Muscle of arm (tissue), 12 donors: ENCODE measurements around the gene CASZ1. TPM values are rescaled to one million over a fixed set of nuclear protein-coding genes. Genes with fewer than 3 reads are reported as not detected.

ENCODE experiments used
- DNase-seq: peaks from one replicate; pipeline ENCODE4 v3.0.0-alpha.2; 2013
- polyA plus RNA-seq, 12 donors: library from polyadenylated mRNA; unstranded; fragments of 120-200 nt; gene quantifications; one replicate each; pipeline ENCODE4 v1.2.1, GENCODE V29; 2013; ENCODE audit not compliant: insufficient read length in 12 of 12

Gene CASZ1
- polyA plus RNA-seq, 12 donors = 25.8 to 351 (median 49.7) TPM

DNA sequence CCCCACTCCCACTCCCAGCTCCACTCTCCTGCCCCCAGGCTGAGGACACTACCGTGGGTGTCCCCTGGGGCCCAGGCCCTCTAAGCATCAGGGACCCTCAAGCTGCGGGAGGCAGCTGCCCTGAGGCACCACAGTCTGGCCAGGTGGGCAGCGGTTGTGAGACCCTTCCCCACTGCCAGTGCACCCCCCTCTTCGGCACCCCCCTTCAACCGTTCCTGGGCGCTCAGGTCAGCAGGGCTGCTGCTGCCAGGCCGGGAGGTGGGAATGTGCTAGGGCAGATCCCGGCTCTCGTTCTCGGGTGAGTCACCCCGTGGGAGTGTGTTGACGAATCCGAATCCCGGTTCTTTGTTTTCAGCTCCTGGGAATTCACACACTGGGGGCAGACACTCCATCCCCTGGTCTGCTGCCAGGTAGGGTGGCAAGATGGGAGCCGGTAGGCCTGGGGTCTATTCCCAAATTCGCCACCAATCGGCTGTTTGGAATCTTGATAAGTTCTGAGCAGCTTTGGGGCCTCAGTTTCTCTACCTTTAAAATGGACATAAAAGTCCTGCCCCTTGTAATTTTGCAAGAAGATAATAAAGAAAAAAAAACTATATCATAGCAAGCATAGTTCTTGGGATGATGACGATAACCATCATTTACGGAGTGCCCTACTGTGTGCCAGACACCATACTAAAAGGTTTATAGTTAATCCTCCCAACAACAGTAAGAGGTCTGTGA, 28.5 kb upstream of the CASZ1 start:
- no peak for DNase-seq

GRCh38 chr1:10823000-10823401, 26.6 kb upstream of the CASZ1 start:
- no peak for DNase-seq

- DNase-seq = no peak
Observed at GRCh38 chr1:10821388-10821787, 24.9 kb upstream of the CASZ1 start.

DNA sequence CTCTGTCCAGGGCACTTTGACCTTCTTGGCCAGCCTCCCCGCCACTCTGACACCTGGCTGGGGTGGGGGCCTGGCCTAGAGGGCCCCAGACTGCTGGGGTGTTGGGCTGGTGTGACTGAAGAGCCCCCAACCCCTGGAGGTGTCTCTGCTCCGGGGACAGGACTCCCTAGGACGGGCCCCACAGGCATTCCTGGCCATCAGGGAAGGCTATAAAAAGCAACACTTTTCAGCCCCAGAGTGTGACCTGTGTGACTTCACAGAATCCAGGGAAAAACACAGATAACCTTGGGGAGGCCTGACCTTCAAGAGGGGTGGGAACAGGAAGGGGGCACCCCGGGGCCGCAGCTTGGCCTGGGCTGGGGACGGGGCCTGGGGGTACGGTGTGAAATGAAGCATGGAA, 24.0 kb upstream of the CASZ1 start:
- no peak for DNase-seq

DNA sequence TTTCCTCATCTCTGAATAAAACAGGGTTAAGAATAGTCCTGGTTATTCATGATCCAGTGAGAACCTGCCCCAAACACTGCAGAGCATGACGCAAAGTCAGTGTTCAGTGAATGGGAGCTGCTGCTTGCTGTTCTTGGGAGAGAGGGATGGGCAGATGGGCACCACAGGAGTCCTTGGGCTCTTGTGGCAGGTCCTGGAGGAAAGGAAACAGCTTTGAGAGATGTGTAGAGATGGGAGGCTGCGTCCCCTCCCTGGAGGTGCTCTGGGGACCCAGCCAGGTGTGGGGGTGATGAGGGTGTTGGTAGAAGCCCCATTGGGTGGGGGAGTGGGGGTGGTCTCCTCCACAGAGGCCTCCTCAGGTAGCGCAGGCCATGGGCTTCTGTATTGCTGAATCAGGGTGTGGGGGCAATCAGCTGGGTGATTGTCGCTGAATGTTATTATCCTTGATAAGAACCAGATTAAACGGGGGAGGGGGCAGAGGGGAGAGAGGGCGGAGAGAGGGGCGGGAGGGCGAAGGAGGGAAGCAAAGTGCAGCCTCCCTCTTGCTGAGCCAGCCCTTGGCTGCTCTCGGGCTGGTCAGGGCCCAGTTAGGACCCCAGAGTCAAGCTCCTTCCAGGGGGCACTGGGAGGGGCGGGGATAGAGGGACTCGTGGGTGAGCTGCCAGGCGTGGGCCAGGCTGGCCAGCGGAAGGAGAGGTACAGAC, 22.9 kb upstream of the CASZ1 start:
- no peak for DNase-seq

DNA sequence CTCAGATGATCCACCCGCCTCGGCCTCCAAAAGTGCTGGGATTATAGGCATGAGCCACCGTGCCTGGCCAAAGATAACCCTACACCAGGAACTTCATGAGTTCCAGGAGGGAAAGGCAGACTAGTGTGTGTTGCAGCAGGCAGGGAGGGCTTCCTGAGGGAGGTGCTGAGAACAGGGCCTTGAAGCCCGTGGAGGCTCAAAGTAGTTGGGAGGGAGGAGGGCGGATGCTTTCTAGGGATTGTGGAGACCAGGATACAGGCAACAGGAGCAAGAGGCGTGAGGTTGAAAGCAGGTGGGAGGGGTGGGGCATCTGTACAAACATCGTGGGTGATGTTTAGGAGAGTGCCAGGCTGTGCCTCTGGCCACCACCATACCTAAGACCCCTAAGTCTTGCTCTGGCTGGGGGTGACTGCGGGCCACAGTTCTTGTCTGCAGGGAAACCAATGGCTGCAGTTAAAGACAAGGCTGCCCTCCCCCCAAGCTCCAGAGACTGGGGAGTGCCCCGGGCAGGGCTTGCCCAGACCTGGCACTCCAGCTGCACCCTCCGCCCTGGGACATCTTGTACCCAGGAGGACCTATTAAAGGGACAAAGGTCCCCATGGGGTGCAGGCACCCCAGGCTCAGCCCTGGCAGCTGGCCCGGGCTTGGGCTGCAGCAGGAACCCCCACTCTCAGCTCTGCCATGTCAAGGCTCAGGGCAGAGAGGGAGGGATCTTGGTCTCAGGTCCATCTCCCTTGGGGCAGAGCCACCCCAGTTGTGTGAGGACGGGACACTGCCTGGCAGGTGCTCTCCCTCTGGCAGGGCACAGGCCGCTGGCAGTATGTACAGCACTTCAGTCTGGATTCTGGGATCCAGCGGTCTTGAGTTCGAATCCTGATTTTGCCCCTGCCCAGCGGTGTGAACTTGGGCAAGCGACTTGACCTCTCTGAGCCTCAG, 22.1 kb upstream of the CASZ1 start:
- no peak for DNase-seq

DNA sequence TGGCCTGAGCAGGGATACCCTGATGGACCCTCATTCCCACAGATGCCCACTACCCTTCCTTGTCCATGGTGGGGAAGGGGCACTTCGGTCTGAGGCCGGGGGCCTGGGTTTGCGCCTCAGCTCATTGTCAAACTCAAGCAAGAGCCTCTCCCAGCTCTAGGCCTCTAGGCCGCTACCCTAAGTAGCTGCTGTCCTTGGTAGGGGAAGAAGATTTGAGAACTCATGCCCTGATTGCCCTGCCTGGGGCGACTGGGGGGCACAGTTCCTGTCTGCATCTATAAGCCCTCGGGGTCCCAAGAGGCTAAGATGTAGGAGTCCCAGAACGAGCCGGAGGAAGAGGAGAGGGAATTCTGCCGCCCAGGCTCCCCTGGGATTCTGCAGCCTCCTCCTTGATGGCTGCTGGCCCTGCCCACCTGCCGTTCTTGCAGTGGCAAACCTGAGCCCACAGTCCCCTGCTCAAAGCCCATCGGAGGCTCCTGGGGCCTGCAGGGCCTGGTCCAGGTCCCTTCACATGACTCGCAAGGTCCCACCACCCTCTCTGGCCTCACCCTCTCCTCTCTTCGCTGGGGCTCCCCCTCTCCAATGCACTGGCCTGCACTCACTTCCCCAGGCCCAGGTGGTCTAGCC, 20.4 kb upstream of the CASZ1 start:
- no peak for DNase-seq

GRCh38 chr1:10816233-10816632, 19.8 kb upstream of the CASZ1 start:
- DNase-seq = no peak

GRCh38 chr1:10815858-10816195, 19.4 kb upstream of the CASZ1 start:
- no peak for DNase-seq

DNA sequence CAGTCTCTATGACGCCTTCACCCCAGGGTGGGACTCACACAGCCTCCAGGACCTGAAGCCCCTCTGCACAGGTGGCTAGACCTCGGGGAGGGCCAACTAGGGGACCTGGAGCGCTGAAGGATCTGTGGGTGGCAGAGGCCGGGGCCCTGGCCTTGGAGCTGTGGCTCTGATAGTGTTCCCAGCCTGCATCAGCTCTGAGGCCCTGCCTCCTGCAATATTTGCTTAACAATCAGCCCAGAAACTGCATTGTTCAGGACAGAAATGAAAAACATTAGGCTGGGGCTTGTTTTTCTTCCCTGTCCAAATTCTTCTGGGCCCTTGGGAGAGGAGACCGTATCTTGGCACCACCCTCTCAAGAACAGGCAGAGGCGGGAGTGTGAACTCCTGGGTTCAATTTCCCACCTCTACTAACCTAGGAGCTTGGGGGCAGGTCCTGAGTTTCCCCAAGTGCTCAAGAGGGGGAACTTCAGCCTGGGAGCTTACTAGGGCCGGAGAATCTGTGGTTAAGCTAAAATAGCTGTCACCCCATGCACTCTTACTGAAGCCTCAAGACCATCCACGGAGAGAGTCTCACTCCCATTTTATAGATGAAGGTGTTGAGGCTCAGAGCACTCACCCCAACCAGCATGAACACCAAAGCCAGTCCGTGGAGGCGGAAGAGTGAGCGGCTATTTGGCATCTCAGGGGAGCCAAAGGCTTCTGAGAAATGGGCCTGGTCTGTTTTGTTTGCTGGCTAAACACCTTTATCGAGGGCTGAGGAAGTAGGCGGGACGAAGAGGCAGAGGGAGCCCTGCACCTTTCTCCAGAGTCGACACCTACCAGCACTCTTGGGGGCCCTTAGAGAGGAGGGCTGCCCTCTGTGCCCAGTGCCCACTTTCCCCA, 18.8 kb upstream of the CASZ1 start:
- DNase-seq = no peak

DNA sequence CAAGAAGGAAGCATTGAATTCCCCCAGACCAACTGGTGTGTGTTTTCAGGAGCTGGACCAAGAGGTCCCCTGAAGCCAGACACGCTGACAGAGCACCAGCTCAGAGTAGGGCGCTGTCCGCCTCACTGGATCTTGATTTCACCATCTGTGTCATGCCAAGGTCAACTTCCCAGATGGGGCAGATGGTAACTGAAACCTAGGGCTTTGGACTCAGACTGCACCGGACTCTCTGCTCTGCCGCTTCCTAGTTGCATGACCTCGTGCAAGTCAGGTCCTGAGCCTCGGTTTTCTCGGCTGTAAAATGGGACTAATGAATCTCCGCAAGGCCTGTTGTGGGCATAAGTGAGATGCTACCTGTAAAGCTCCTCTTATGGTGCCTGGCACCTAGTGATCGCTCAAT, 17.9 kb upstream of the CASZ1 start:
- DNase-seq = no peak

- no peak for DNase-seq
Observed at GRCh38 chr1:10813799-10814198, 17.4 kb upstream of the CASZ1 start.

DNA sequence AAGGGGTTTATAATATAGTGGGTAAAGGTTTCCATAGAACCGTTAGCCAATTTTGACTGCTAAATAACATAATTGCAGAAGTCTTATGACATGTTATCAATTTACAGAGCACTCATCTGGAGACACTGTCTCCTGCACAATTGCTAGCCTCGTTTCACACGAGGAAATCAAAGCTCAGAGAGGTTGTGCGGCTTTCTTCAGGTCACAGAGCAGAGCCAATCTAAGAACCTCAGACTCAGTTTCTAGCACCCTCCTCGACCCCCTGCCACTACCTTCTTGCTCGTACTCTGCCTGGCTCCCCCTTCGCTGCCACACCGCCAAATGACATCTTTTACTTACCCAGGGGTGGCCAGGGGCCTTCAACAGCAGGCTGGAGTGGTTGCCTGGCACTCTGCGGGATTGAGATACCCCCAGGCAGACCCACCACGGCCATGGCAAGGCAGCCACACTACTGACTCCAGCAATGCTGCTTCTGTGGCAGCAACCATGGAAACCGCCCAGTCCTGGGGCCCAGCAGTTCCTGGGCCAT, 16.0 kb upstream of the CASZ1 start:
- no peak for DNase-seq

GRCh38 chr1:10808441-10808840, 12.0 kb upstream of the CASZ1 start:
- DNase-seq = no peak

DNA sequence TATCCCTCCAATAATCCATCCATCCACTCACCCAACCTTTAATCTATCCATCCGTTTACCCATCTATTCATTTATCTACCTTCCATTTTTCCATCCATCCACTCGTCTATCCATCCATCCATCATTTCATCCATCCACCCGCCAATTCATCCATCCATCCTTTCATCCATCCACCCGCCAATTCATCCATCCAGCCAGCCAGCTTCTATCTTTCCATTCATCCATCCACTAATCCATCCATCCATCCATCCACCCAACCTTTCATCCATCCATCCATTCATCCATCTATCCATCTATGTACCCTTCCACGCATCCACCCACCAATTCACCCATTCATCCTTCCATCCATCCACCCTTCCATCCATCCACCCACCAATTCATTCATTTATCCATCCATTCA, 10.5 kb upstream of the CASZ1 start:
- no peak for DNase-seq

GRCh38 chr1:10803971-10804820, 7.8 kb upstream of the CASZ1 start:
- no peak for DNase-seq

- DNase-seq = no peak
Observed at GRCh38 chr1:10802944-10803715, 6.7 kb upstream of the CASZ1 start.

DNA sequence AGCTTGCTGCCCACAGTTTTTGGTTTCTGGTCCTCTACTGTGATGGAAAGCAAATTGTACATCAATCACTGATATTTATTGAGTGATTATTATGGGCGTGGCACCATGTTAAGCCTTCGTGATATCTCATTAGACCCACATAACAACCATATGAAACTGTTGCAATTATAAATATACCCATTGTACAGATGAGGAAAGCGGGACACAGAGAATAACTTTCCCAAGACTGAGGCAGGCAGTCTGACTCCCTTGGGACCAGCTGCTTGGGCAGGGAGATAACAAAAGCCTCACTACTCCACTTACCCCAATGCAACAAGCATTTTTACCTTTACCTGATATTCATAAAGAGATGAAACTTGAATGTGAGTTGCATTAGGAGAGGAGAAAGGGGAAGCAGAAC, 4.3 kb upstream of the CASZ1 start:
- no peak for DNase-seq

DNA sequence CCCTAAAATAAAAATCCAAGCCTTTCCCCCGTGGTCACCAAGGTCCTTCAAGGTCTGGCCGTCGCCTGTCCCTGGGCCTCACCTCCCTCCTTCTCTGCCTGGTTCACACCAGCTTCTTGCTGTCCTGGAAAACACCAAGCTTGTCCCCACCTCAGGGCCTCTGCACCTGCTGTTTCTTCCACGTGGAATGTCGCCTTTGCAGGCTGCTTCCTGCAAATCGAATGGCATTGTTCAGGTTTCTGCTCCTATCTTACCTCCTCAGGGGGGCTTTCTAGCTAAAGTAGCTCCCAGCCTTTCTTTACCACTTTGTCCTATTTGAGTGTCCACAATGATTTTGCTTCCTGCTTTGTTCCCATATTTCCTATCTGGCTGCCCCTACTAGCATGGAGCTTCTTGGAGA, 3.3 kb upstream of the CASZ1 start:
- DNase-seq = no peak
